ENCODE measurements around the gene KIF18A. TPM values are rescaled to one million over a fixed set of nuclear protein-coding genes. Genes with fewer than 3 reads are reported as not detected.

The KIF18A gene
- total RNA-seq, 2 experiments from 2014 or later, result 22.3 to 23.2 TPM

DNA sequence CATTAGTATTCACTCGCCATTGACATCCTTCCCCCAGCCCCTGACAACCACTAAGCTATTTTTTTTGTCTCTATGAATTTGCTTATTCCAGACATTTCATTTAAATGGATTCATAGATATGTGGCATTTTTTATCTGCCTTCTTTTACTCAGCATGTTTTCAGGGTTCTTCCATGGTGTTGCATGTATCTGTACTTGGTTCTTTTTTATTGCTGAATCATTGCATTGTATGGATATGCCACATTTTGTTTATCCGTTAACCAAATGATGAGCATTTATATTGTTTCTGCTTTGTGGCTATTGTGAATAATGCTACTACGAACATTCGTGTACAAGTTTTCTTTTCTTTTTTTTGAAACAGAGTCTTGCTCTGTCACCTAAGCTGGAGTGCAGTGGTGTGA is 6.2 kb upstream of the KIF18A start:
- intact Hi-C loops (cut with micrococcal nuclease), result no loop called here
- DNase-seq (no peak), ATAC-seq (no peak)
- Mint-ChIP-seq H3K9me3 (no peaks in the 10 kb centered on the region), H3K36me3 (ENCODE audit: low read depth) (peaks cover 29% of the 10 kb centered on the region), H3K27ac (no peak overlapping the region), H3K27me3 (no peaks in the 10 kb centered on the region), H3K4me3 (no peak overlapping the region), H3K4me1 (ENCODE audit: low read depth) (peaks cover 36% of the 10 kb centered on the region)
- ChIA-PET POLR2A (no interaction called here), CTCF (no interaction called here)
- TF ChIP-seq CTCF (IDR thresholded peaks at IDR 0.05), result no peak

- H3K27me3 Mint-ChIP-seq, result no peaks in the 10 kb centered on the region
- ATAC-seq (no peak), DNase-seq (no peak)
- H3K4me3 Mint-ChIP-seq, result peak overlapping the region; percentile 98
- H3K27ac Mint-ChIP-seq, result peak overlapping the region; percentile 91
- intact Hi-C loops (cut with micrococcal nuclease), result no loop called here
- no peak for TF ChIP-seq CTCF (IDR thresholded peaks at IDR 0.05)
- no peaks in the 10 kb centered on the region for H3K9me3 Mint-ChIP-seq
- POLR2A ChIA-PET, result no interaction called here
- CTCF ChIA-PET, result no interaction called here
- peaks cover 33% of the 10 kb centered on the region for H3K4me1 Mint-ChIP-seq (ENCODE audit: low read depth)
- peaks cover 27% of the 10 kb centered on the region for H3K36me3 Mint-ChIP-seq (ENCODE audit: low read depth)
Measured at GRCh38 chr11:28110821-28111200, 2.9 kb upstream of the KIF18A start.

DNA sequence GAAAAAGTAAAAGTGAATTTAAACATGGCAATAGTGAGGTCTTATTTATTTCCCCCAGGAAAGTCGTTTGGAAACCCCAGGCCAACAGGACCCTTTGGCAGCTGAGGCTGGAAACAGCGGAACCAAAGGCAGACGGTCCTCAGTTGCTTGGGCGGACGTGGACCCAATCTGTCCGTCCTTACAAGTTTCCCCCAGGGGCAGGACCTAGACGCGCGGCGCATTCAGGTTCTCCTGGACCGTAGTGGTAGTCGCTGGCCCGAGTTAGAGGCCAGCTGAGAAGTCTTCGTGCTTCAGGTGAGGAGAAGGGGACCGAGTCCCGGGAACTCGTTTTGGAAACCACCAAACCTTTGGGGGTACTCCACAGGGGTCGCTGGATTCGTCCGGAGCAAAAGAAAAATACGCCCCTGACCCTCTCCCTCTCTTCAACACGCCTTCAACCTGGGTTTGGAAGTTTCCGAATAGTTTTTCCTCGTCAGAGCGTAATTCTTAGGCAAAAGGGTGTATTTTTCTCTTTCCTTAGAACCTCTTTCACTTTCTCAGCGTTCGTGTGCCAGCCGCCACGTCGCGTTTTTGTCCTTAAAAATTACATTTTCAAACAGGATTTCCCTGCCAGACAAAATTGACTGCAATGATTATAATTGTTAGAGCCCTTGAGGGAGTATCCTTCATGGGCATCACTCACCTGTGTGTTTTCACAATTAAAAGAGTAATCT is 2.3 kb upstream of the KIF18A start:
- no peak for TF ChIP-seq CTCF (IDR thresholded peaks at IDR 0.05)
- POLR2A ChIA-PET, result no interaction called here
- CTCF ChIA-PET, result no interaction called here
- H3K27ac Mint-ChIP-seq, result peak overlapping the region; percentile 91
- H3K9me3 Mint-ChIP-seq, result no peaks in the 10 kb centered on the region
- peaks cover 36% of the 10 kb centered on the region for H3K4me1 Mint-ChIP-seq (ENCODE audit: low read depth)
- ATAC-seq (peak; percentile 22), DNase-seq (peak; percentile 67)
- intact Hi-C loops (cut with micrococcal nuclease), result no loop called here
- H3K4me3 Mint-ChIP-seq, result peak overlapping the region; percentile 98
- no peaks in the 10 kb centered on the region for H3K27me3 Mint-ChIP-seq
- H3K36me3 Mint-ChIP-seq (ENCODE audit: low read depth), result peaks cover 24% of the 10 kb centered on the region

DNA sequence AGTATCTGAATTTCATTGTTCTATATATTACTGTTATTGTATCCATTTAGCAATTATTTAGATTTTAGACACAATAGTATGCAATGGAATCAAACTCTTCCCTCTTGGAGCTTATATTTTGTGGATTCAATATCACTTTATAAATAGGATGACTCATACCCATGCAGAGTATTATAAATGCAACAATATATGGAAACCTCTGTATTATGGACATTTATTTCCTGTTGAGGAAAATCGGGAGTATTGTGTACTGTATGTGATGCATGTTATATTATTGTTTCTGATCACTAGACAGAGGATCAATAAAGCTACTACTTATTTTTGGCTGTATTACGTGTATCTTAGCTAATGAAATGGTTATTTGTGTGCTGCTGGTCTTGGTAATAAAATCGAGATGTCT is 1.0 kb upstream of the KIF18A start:
- Mint-ChIP-seq H3K27me3 (no peaks in the 10 kb centered on the region), H3K27ac (peak overlapping the region; percentile 99), H3K4me3 (peak overlapping the region; percentile 98), H3K9me3 (no peaks in the 10 kb centered on the region), H3K36me3 (ENCODE audit: low read depth) (peaks cover 12% of the 10 kb centered on the region), H3K4me1 (ENCODE audit: low read depth) (peaks cover 36% of the 10 kb centered on the region)
- POLR2A ChIA-PET, result no interaction called here
- DNase-seq (no peak), ATAC-seq (no peak)
- intact Hi-C loops (cut with micrococcal nuclease), result loop anchor here (5.0 kb wide), 1 partner anchor 602 kb away; the partner anchor contains the start of gene LIN7C
- CTCF ChIA-PET, result no interaction called here
- no peak for TF ChIP-seq CTCF (IDR thresholded peaks at IDR 0.05)

- H3K36me3 Mint-ChIP-seq (ENCODE audit: low read depth), result peaks cover 6% of the 10 kb centered on the region
- ChIA-PET POLR2A (interaction anchor here (0.8 to 1.4 kb wide), 3 partner anchors 10 to 155 kb away, joined by 3 to 7 read pairs (median 3); no protein-coding TSS in a partner anchor), CTCF (interaction anchor here (1.1 kb wide), 1 partner anchor 18 kb away, joined by 4 read pairs; no protein-coding TSS in a partner anchor)
- intact Hi-C loops (cut with micrococcal nuclease), result loop anchor here (5.0 kb wide), 1 partner anchor 600 kb away; the partner anchor contains the start of gene LIN7C
- no peak for TF ChIP-seq CTCF (IDR thresholded peaks at IDR 0.05)
- no peaks in the 10 kb centered on the region for H3K9me3 Mint-ChIP-seq
- ATAC-seq (no peak), DNase-seq (peak; percentile 18)
- H3K27ac Mint-ChIP-seq, result peak overlapping the region; percentile 99
- no peaks in the 10 kb centered on the region for H3K27me3 Mint-ChIP-seq
- H3K4me3 Mint-ChIP-seq, result peak overlapping the region; percentile 98
- H3K4me1 Mint-ChIP-seq (ENCODE audit: low read depth), result peaks cover 32% of the 10 kb centered on the region
Measured at GRCh38 chr11:28107191-28107749, 686 bp downstream of the KIF18A start.

Measured in activated CD8-positive, alpha-beta T cell treated with anti-CD3 and anti-CD28 coated beads for 36 hours (primary cell).